SK-N-SH (cell line): Measurements from ENCODE around the gene RAD9B. TPM values are rescaled to one million over a fixed set of nuclear protein-coding genes. Genes with fewer than 3 reads are reported as not detected.
A peak's percentile ranks its signal among the peaks of the same experiment; 100 is the strongest.

Experiments
- CTCF ChIA-PET: fragments of 300-600, 350-600 bp; formaldehyde crosslinking; extraction: SDS; loops from one replicate; lab custom pipeline; 2021; lab: Yijun Ruan, JAX
- POLR2A ChIA-PET: fragments of 350-600 bp; sonication (Branson Sonifier 250); formaldehyde crosslinking; extraction: SDS; loops from one replicate; lab custom pipeline; 2020; ENCODE audit warnings: antibody characterized with exemption, inconsistent platforms; lab: Yijun Ruan, JAX
- DNase-seq: peaks from one replicate; pipeline ENCODE4 v3.0.0; 2012
- H2AFZ ChIP-seq: fragments of 200-600 bp; sonication (generic); 2 replicates; pipeline ENCODE4 v1.8.1; 2016; ENCODE audit warnings: antibody characterized with exemption, mild to moderate bottlenecking, low read depth
- H3F3A ChIP-seq: fragments of 200-600 bp; sonication (generic); replicated peaks from 2 replicates; pipeline ENCODE3; 2016; ENCODE audit warnings: antibody characterized with exemption, mild to moderate bottlenecking; ENCODE audit not compliant: insufficient read depth
- H3K27ac ChIP-seq, 2 experiments: fragments of 200-500 bp in 1 of 2; fragments of 200-600 bp in 1 of 2; sonication (Bioruptor generic) in 1 of 2; sonication (generic), shearing (Covaris generic) in 1 of 2; 2 replicates each; pipeline versions ENCODE4 v1.5.1 to v1.6.1; 2014 to 2016; ENCODE audit warnings: low read depth in 2 of 2, inconsistent platforms in 1 of 2, low read length in 1 of 2, mild to moderate bottlenecking in 1 of 2, mixed read lengths in 1 of 2
- H3K27me3 ChIP-seq: fragments of 200-600 bp; sonication (generic), shearing (Covaris generic); 2 replicates; pipeline ENCODE4 v1.6.1; 2016; ENCODE audit warnings: mixed run types; ENCODE audit not compliant: insufficient read depth
- H3K36me3 ChIP-seq, 2 experiments: fragments of 200-500 bp in 1 of 2; fragments of 200-600 bp in 1 of 2; sonication (Bioruptor generic) in 1 of 2; sonication (generic) in 1 of 2; replicated peaks in 1 of 2; 2 replicates each; pipeline versions ENCODE3 to v1.5.1; 2014 to 2016; ENCODE audit warnings: low read length in 1 of 2, mild to moderate bottlenecking in 1 of 2; ENCODE audit not compliant: insufficient read depth in 2 of 2, control insufficient read depth in 1 of 2
- H3K4me1 ChIP-seq, 2 experiments: fragments of 200-500 bp in 1 of 2; fragments of 200-600 bp in 1 of 2; sonication (Bioruptor generic) in 1 of 2; sonication (generic), shearing (Covaris generic) in 1 of 2; 2 replicates each; pipeline versions ENCODE4 v1.5.1 to v1.6.1; 2014 to 2016; ENCODE audit warnings: low read depth in 1 of 2, low read length in 1 of 2, mixed run types in 1 of 2; ENCODE audit not compliant: insufficient read depth in 2 of 2, control insufficient read depth in 1 of 2
- H3K4me2 ChIP-seq: fragments of 200-600 bp; sonication (generic), shearing (Covaris generic); 2 replicates; pipeline ENCODE4 v1.6.1; 2017; ENCODE audit warnings: mixed run types
- H3K4me3 ChIP-seq, 2 experiments: fragments of 200-500 bp in 1 of 2; fragments of 200-600 bp in 1 of 2; sonication (Bioruptor generic) in 1 of 2; sonication (generic), shearing (Covaris generic) in 1 of 2; 2 replicates each; pipeline versions ENCODE4 v1.5.1 to v1.8.1; 2014 to 2016; ENCODE audit warnings: low read depth in 2 of 2, inconsistent platforms in 1 of 2, low read length in 1 of 2, mild to moderate bottlenecking in 1 of 2, mixed read lengths in 1 of 2, moderate library complexity in 1 of 2
- H3K79me2 ChIP-seq: fragments of 200-600 bp; sonication (generic); 2 replicates; pipeline ENCODE4 v1.8.1; 2017; ENCODE audit warnings: mild to moderate bottlenecking; ENCODE audit not compliant: insufficient read depth
- H3K9ac ChIP-seq: fragments of 200-600 bp; sonication (generic); 2 replicates; pipeline ENCODE4 v1.6.1; 2017; ENCODE audit warnings: mixed run types
- H3K9me2 ChIP-seq: fragments of 200-600 bp; sonication (generic); 2 replicates; pipeline ENCODE4 v1.6.1; 2017; ENCODE audit warnings: mixed run types
- H3K9me3 ChIP-seq: fragments of 200-600 bp; sonication (generic); 2 replicates; pipeline ENCODE4 v1.6.1; 2017; ENCODE audit warnings: mixed run types, mild to moderate bottlenecking, moderate library complexity
- H4K20me1 ChIP-seq: fragments of 200-600 bp; sonication (generic); 2 replicates; pipeline ENCODE4 v1.6.1; 2017; ENCODE audit warnings: mild to moderate bottlenecking, mixed run types; ENCODE audit not compliant: insufficient read depth
- CHD2 ChIP-seq: fragments of 150-350 bp; IDR thresholded peaks from 2 replicates; pipeline ENCODE4 v1.6.1; 2018; ENCODE audit warnings: low read length; ENCODE audit not compliant: partially characterized antibody
- ELF1 ChIP-seq: IDR thresholded peaks from 2 replicates; pipeline ENCODE4 v1.4.0; 2012
- EP300 ChIP-seq, 2 experiments: IDR thresholded peaks; 2 replicates each; pipeline versions ENCODE4 v1.4.0 to v1.6.1; 2012; ENCODE audit warnings: borderline replicate concordance in 1 of 2, low read depth in 1 of 2, low read length in 1 of 2
- GABPA ChIP-seq: IDR thresholded peaks from 2 replicates; pipeline ENCODE4 v1.4.0; 2012; ENCODE audit warnings: low read depth, mild to moderate bottlenecking
- MEF2A ChIP-seq: IDR thresholded peaks from 2 replicates; pipeline ENCODE4 v1.4.0; 2012; ENCODE audit warnings: low read depth, borderline replicate concordance
- RFX5 ChIP-seq: IDR thresholded peaks from 2 replicates; pipeline ENCODE4 v1.6.1; 2012; ENCODE audit warnings: mild to moderate bottlenecking, improper control_type of control experiment, low read length
- SIN3A ChIP-seq: IDR thresholded peaks from 2 replicates; pipeline ENCODE4 v1.6.1; 2012; ENCODE audit warnings: low read depth, mild to moderate bottlenecking, low read length, moderate library complexity, borderline replicate concordance
- TAF1 ChIP-seq: IDR thresholded peaks from 2 replicates; pipeline ENCODE4 v1.6.1; 2012; ENCODE audit warnings: low read depth, mild to moderate bottlenecking, low read length, moderate library complexity, borderline replicate concordance
- TEAD4 ChIP-seq: IDR thresholded peaks from 2 replicates; pipeline ENCODE4 v1.4.0; 2012; ENCODE audit warnings: mild to moderate bottlenecking, borderline replicate concordance; ENCODE audit not compliant: insufficient read depth
- YY1 ChIP-seq: IDR thresholded peaks from 2 replicates; pipeline ENCODE4 v1.4.0; 2012; ENCODE audit warnings: low read depth, mild to moderate bottlenecking
- WGBS: methylation state at CpG from one replicate; pipeline ENCODE4 v1.1.6; 2017; ENCODE audit warnings: low lambda C conversion rate; 5-methylcytosine and 5-hydroxymethylcytosine counted together
- polyA plus RNA-seq, 3 experiments: library from polyadenylated mRNA; depleted of rRNA; stranded (reverse); fragments of >200 nt; gene quantifications; 2 replicates each; pipeline ENCODE4 v1.2.3, GENCODE V29; 2012
- TF ChIP-seq, protein P1 (sequence below): fragments of 150-350 bp; IDR thresholded peaks from 2 replicates; pipeline ENCODE4 v1.6.1; 2016; ENCODE audit warnings: mild to moderate bottlenecking, low read depth, low read length
- TF ChIP-seq, protein P2 (sequence below): IDR thresholded peaks from 2 replicates; pipeline ENCODE4 v1.4.0; 2012; ENCODE audit warnings: low read depth
- TF ChIP-seq, protein P3 (sequence below): IDR thresholded peaks from 2 replicates; pipeline ENCODE4 v1.6.1; 2012; ENCODE audit warnings: mild to moderate bottlenecking, low read depth, low read length, moderate library complexity

RAD9B gene
- polyA plus RNA-seq, 1 of the 3 experiments (the other 2 are of a cell fraction) = 0.20 TPM

DNA sequence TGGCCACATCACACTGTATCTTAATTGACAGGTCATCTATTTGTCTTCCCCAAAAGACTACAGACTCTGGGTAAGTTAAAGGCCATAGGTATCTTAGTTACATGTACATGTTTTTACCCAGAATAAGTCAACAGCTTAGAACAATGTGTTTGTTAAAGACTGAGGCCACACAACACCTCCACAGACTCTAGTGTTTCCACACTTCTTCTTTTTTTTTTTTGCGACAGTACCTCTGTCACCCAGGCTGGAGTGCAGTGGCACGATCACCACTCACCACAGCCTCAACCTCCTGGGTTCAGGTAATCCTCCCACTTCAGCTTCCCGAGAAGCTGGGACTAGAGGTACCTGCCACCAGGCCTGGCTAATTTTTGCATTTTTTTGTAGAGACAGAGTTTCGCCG, 35.3 kb upstream of the RAD9B start:
- no peaks in the 10 kb centered on the region for H3K27me3 ChIP-seq
- H3K4me3 ChIP-seq = peak overlapping the region; percentile 78 to 82; a peak in 3 of 4 replicates
- DNase-seq = no peak
- H2AFZ ChIP-seq = no peak overlapping the region
- no peak overlapping the region for H3K27ac ChIP-seq
- CTCF ChIA-PET = interaction anchor here (0.6 to 7.1 kb wide), 4 partner anchors 17 to 421 kb away, joined by 3 to 84 read pairs (median 15); partner anchors contain the start of gene ARPC3
- H3K4me1 ChIP-seq = peaks cover 8% of the 10 kb centered on the region in 2 experiments
- no peaks in the 10 kb centered on the region for H3K9me3 ChIP-seq
- peaks cover 51% of the 10 kb centered on the region for H3K79me2 ChIP-seq
- H3K4me2 ChIP-seq = peak overlapping the region; percentile 93; the same call in 1 of the 2 replicates
- TF ChIP-seq CHD2 (no peak), SIN3A (no peak)
- TF ChIP-seq, protein P1, sequence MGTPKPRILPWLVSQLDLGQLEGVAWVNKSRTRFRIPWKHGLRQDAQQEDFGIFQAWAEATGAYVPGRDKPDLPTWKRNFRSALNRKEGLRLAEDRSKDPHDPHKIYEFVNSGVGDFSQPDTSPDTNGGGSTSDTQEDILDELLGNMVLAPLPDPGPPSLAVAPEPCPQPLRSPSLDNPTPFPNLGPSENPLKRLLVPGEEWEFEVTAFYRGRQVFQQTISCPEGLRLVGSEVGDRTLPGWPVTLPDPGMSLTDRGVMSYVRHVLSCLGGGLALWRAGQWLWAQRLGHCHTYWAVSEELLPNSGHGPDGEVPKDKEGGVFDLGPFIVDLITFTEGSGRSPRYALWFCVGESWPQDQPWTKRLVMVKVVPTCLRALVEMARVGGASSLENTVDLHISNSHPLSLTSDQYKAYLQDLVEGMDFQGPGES = no peak
- H3K9ac ChIP-seq = peak overlapping the region; percentile 92; the same call in 1 of the 2 replicates
- 75% methylated on average over 5 of the region's 5 CpGs for WGBS
- no peaks in the 10 kb centered on the region for H4K20me1 ChIP-seq
- peaks cover 11% of the 10 kb centered on the region for H3F3A ChIP-seq
- H3K9me2 ChIP-seq = no peaks in the 10 kb centered on the region
- peaks cover 5 to 12% of the 10 kb centered on the region in 2 experiments for H3K36me3 ChIP-seq
- POLR2A ChIA-PET = no interaction called here

DNA sequence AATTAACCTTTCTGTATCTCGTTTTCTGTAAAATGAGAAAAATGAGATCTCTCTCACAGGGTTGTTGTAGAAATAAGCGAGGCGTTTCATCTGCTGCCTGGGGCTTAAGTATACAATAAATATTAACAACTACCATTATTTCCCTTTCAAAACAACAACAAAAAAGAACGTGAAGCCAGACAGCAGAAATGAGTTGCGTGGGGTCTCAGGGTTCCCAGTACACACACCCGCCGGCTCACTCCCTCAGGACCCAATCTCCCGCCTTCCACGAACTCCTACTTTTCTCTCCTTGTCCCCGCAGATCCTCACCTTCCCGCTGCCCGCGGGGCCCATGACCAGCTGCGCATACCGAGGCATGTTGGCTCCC, 34.3 kb upstream of the RAD9B start:
- no peak for TF ChIP-seq EP300 (IDR thresholded peaks at IDR 0.05; ENCODE audit: borderline replicate concordance in 1 of 2, low read depth in 1 of 2, low read length in 1 of 2)
- TF ChIP-seq SIN3A = 0 out of 2 replicates have a peak, but pooled peaks have one; percentile 86
- no peak for TF ChIP-seq TAF1
- no peak for TF ChIP-seq TEAD4
- 0 out of 2 replicates have a peak, but pooled peaks have one; percentile 26 for TF ChIP-seq GABPA
- TF ChIP-seq, protein P2, sequence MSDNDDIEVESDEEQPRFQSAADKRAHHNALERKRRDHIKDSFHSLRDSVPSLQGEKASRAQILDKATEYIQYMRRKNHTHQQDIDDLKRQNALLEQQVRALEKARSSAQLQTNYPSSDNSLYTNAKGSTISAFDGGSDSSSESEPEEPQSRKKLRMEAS = no peak
- TF ChIP-seq, protein P3, sequence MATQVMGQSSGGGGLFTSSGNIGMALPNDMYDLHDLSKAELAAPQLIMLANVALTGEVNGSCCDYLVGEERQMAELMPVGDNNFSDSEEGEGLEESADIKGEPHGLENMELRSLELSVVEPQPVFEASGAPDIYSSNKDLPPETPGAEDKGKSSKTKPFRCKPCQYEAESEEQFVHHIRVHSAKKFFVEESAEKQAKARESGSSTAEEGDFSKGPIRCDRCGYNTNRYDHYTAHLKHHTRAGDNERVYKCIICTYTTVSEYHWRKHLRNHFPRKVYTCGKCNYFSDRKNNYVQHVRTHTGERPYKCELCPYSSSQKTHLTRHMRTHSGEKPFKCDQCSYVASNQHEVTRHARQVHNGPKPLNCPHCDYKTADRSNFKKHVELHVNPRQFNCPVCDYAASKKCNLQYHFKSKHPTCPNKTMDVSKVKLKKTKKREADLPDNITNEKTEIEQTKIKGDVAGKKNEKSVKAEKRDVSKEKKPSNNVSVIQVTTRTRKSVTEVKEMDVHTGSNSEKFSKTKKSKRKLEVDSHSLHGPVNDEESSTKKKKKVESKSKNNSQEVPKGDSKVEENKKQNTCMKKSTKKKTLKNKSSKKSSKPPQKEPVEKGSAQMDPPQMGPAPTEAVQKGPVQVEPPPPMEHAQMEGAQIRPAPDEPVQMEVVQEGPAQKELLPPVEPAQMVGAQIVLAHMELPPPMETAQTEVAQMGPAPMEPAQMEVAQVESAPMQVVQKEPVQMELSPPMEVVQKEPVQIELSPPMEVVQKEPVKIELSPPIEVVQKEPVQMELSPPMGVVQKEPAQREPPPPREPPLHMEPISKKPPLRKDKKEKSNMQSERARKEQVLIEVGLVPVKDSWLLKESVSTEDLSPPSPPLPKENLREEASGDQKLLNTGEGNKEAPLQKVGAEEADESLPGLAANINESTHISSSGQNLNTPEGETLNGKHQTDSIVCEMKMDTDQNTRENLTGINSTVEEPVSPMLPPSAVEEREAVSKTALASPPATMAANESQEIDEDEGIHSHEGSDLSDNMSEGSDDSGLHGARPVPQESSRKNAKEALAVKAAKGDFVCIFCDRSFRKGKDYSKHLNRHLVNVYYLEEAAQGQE = no peak
- no peak for TF ChIP-seq MEF2A
- TF ChIP-seq YY1 = peak; percentile 60; the same call in 1 of the 2 replicates
- no peak for TF ChIP-seq RFX5
- no peak for TF ChIP-seq ELF1
- H3K4me1 ChIP-seq = peaks cover 8% of the 10 kb centered on the region in 2 experiments
- H3K4me3 ChIP-seq = peak overlapping the region; percentile 78 to 82
- ChIA-PET CTCF (interaction anchor here (0.9 to 7.1 kb wide), 12 partner anchors 9 to 420 kb away, joined by 3 to 84 read pairs (median 8); partner anchors contain the start of genes ARPC3, RAD9B and VPS29), POLR2A (interaction anchor here (0.6 to 2.0 kb wide), 7 partner anchors 9 to 629 kb away, joined by 3 to 26 read pairs (median 6); partner anchors contain the start of genes ARPC3 and TCTN1)
- H3K9me2 ChIP-seq = no peaks in the 10 kb centered on the region
- WGBS = under 1% methylated on average over 15 of the region's 15 CpGs
- H3K9me3 ChIP-seq = no peaks in the 10 kb centered on the region
- DNase-seq = no peak
- peak overlapping the region; percentile 92 for H3K9ac ChIP-seq
- H3F3A ChIP-seq = peaks cover 11% of the 10 kb centered on the region
- H2AFZ ChIP-seq = peak overlapping the region; percentile 92
- H3K79me2 ChIP-seq = peaks cover 51% of the 10 kb centered on the region
- H3K27me3 ChIP-seq = no peaks in the 10 kb centered on the region
- peak overlapping the region; percentile 12 to 92; a peak in 3 of 4 replicates for H3K27ac ChIP-seq
- peak overlapping the region; percentile 93 for H3K4me2 ChIP-seq
- no peaks in the 10 kb centered on the region for H4K20me1 ChIP-seq
- peaks cover 5 to 12% of the 10 kb centered on the region in 2 experiments for H3K36me3 ChIP-seq
